ENCODE results near the gene ATRAID.

DNA sequence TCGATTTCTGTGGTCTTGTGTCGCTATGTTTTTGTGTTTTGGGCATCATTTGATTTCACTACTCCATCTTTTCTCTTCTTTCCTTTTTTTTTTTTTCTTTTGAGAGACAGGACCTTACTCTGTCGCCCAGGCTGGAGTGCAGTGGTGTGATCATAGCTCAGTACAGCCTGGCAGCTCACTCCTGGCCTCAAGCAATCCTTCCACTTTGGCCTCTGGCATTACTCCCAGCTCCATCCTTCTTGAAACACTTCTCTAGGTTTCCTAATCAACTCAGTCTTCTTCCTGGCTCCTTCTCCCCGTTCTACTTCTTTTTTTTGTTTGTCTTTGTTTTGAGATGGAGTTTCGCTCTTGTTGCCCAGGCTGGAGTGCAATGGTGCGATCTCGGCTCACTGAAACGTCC, 36.5 kb upstream of the ATRAID start:
- no peak for TF ChIP-seq EP300 (IDR thresholded peaks at IDR 0.05)
- TF ChIP-seq, protein P1, sequence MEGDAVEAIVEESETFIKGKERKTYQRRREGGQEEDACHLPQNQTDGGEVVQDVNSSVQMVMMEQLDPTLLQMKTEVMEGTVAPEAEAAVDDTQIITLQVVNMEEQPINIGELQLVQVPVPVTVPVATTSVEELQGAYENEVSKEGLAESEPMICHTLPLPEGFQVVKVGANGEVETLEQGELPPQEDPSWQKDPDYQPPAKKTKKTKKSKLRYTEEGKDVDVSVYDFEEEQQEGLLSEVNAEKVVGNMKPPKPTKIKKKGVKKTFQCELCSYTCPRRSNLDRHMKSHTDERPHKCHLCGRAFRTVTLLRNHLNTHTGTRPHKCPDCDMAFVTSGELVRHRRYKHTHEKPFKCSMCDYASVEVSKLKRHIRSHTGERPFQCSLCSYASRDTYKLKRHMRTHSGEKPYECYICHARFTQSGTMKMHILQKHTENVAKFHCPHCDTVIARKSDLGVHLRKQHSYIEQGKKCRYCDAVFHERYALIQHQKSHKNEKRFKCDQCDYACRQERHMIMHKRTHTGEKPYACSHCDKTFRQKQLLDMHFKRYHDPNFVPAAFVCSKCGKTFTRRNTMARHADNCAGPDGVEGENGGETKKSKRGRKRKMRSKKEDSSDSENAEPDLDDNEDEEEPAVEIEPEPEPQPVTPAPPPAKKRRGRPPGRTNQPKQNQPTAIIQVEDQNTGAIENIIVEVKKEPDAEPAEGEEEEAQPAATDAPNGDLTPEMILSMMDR (IDR thresholded peaks at IDR 0.05): no peak
- no peak for TF ChIP-seq POLR2AphosphoS5 (IDR thresholded peaks at IDR 0.05)
- no peak for TF ChIP-seq POLR2A (IDR thresholded peaks at IDR 0.05; ENCODE audit: low read depth)

All from esophagus muscularis mucosa (tissue), 4 donors.